Measurements from ENCODE around the gene MIDN. TPM values are rescaled to one million over a fixed set of nuclear protein-coding genes. Genes with fewer than 3 reads are reported as not detected.

Gene MIDN
- total and polyA plus RNA-seq, 4 experiments from 2014 or later, result 0.75 to 34.0 (median 18.2) TPM

DNA sequence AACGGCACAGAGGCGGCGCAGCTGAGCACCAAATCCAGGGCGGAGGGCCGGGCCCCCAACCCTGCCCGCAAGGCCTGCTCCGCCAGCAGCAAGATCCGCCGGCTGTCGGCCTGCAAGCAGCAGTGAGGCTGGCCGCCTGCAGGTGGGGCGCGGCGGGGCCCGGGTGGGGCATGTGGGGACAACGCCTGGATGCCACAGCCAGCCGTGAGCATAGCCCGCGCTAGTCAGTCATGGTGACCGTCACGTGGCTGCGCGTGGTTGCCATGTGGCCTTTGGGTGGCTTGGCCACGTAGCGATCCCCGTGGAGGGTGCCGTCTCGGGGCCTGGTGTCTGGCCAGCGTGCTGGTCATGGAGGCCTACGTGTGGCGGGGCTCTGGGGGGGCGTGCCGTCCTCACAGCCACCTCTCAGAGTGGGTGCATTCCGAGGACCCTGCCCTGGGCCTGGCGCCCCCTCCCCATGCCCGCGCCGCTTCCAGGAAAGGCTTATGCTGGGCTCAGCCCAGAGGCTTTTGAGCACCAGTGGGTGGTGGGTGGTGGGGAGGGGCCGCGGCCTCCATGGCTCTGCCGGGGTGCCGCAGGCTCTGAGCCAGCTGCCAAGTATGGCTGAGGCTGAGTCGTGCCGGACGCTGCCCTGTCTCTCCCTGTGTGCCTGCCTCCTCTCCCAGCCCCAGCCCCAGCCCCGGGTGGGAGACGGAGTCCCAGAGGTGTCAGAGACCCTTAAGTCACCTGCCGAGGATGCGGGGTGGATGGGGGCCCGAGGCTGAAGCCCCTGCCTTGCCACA, 21.7 kb upstream of the MIDN start:
- H3K36me3 Mint-ChIP-seq, result peaks cover 0 to 5% of the 10 kb centered on the region in 2 donors
- H3K9me3 ChIP-seq (ENCODE audit: control insufficient read depth in 1 of 2, low read length in 2 of 2), result no peaks in the 10 kb centered on the region
- H3K9me3 Mint-ChIP-seq, result no peaks in the 10 kb centered on the region
- no peaks in the 10 kb centered on the region for H3K27me3 ChIP-seq (ENCODE audit: insufficient read depth, low read length)
- no peaks in the 10 kb centered on the region for H3K4me1 Mint-ChIP-seq
- H3K27ac ChIP-seq (ENCODE audit: low read depth, low read length), result no peak overlapping the region
- no peak for DNase-seq
- no peak overlapping the region for H3K4me3 ChIP-seq (ENCODE audit: low read length in 2 of 2)
- no peaks in the 10 kb centered on the region for H3K4me1 ChIP-seq (ENCODE audit: insufficient read depth, low read length)
- POLR2A ChIA-PET (ENCODE audit: partially characterized antibody), result no interaction called here
- no peak overlapping the region for H3K4me3 Mint-ChIP-seq
- H3K27me3 Mint-ChIP-seq, result no peaks in the 10 kb centered on the region
- peaks cover 2% of the 10 kb centered on the region for H3K36me3 ChIP-seq (ENCODE audit: insufficient read depth, low read length)
- H3K27ac Mint-ChIP-seq, result no peak overlapping the region
- CTCF ChIA-PET (ENCODE audit: partially characterized antibody), result no interaction called here
- intact Hi-C loops (cut with micrococcal nuclease), result no loop called here

DNA sequence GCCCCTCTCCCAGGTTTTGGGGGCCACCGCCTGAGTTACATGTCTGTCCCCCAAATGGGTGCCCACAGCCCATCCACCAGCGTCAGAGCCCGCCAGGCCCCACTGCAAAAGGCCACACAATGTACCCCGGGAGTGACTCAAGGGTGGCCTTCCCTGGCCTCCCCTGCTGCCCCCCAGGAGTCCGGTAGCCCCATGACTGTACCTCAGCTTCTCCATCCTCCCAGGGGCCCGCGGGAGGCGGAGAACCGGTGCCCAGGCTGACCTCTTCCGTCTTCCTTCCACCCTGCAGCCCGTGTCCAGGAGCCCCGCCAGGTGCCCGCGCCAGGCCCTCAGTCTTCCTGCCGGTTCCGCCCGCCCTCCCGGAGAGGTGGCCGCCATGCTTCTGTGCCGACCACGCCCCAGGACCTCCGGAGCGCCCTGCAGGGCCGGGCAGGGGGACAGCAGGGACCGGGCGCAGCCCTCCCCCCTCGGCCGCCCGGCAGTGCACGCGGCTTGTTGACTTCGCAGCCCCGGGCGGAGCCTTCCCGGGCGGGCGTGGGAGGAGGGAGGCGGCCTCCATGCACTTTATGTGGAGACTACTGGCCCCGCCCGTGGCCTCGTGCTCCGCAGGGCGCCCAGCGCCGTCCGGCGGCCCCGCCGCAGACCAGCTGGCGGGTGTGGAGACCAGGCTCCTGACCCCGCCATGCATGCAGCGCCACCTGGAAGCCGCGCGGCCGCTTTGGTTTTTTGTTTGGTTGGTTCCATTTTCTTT, 20.9 kb upstream of the MIDN start:
- Histone ChIP-seq H3K4me3 (ENCODE audit: low read length in 2 of 2) (no peak overlapping the region), H3K9me3 (ENCODE audit: control insufficient read depth in 1 of 2, low read length in 2 of 2) (no peaks in the 10 kb centered on the region), H3K36me3 (ENCODE audit: insufficient read depth, low read length) (no peaks in the 10 kb centered on the region), H3K27me3 (ENCODE audit: insufficient read depth, low read length) (no peaks in the 10 kb centered on the region), H3K27ac (ENCODE audit: low read depth, low read length) (no peak overlapping the region), H3K4me1 (ENCODE audit: insufficient read depth, low read length) (no peaks in the 10 kb centered on the region)
- H3K4me1 Mint-ChIP-seq, result peaks cover 0 to 4% (median 0%) of the 10 kb centered on the region in 4 donors
- intact Hi-C loops (cut with micrococcal nuclease), result no loop called here
- no peak for DNase-seq
- ChIA-PET POLR2A (ENCODE audit: partially characterized antibody) (no interaction called here), CTCF (ENCODE audit: partially characterized antibody) (no interaction called here)
- no peak overlapping the region for H3K27ac Mint-ChIP-seq
- H3K27me3 Mint-ChIP-seq, result no peaks in the 10 kb centered on the region
- peaks cover 0 to 5% of the 10 kb centered on the region in 2 donors for H3K36me3 Mint-ChIP-seq
- H3K4me3 Mint-ChIP-seq, result no peak overlapping the region
- H3K9me3 Mint-ChIP-seq, result no peaks in the 10 kb centered on the region

DNA sequence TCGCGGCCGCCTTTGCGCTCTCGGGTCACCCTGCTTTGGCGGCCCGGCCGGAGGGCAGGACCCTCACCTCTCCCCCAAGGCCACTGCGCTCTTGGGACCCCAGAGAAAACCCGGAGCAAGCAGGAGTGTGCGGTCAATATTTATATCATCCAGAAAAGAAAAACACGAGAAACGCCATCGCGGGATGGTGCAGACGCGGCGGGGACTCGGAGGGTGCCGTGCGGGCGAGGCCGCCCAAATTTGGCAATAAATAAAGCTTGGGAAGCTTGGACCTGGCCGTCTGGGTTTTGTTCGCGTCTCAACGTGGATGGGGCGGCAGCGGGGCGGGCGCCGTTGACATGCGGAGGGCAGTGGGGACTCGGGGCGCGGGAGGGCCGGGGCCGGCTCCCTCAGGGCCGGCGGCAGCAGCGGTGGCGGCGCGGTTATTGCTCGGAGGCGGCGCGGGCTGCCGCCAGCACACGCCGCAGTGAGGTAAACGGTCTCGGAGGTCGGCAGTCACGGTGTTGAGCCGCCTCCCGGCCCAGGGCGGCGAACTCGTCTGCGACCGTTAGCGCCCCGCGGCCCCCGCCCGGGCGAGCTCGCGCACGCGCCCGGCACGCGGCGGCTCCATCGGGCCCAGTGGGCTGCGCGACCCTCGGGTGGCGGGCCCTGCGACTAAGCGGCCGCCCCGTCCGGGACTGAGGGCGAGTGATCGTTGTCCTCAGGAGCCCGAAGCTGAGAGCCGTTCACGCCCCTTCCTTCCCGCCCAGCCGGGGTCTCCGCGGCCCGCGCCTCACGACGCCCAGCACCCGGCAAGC, 20.0 kb upstream of the MIDN start:
- no peaks in the 10 kb centered on the region for H3K27me3 ChIP-seq (ENCODE audit: insufficient read depth, low read length)
- Mint-ChIP-seq H3K4me1 (peaks cover 0 to 4% (median 0%) of the 10 kb centered on the region in 4 donors), H3K27me3 (no peaks in the 10 kb centered on the region), H3K27ac (no peak overlapping the region), H3K9me3 (no peaks in the 10 kb centered on the region), H3K36me3 (peaks cover 0 to 3% of the 10 kb centered on the region in 2 donors), H3K4me3 (no peak overlapping the region)
- H3K36me3 ChIP-seq (ENCODE audit: insufficient read depth, low read length), result no peaks in the 10 kb centered on the region
- H3K27ac ChIP-seq (ENCODE audit: low read depth, low read length), result no peak overlapping the region
- ChIA-PET CTCF (ENCODE audit: partially characterized antibody) (no interaction called here), POLR2A (ENCODE audit: partially characterized antibody) (no interaction called here)
- H3K9me3 ChIP-seq (ENCODE audit: control insufficient read depth in 1 of 2, low read length in 2 of 2), result no peaks in the 10 kb centered on the region
- intact Hi-C loops (cut with micrococcal nuclease), result no loop called here
- H3K4me3 ChIP-seq (ENCODE audit: low read length in 2 of 2), result no peak overlapping the region
- H3K4me1 ChIP-seq (ENCODE audit: insufficient read depth, low read length), result no peaks in the 10 kb centered on the region
- no peak for DNase-seq

DNA sequence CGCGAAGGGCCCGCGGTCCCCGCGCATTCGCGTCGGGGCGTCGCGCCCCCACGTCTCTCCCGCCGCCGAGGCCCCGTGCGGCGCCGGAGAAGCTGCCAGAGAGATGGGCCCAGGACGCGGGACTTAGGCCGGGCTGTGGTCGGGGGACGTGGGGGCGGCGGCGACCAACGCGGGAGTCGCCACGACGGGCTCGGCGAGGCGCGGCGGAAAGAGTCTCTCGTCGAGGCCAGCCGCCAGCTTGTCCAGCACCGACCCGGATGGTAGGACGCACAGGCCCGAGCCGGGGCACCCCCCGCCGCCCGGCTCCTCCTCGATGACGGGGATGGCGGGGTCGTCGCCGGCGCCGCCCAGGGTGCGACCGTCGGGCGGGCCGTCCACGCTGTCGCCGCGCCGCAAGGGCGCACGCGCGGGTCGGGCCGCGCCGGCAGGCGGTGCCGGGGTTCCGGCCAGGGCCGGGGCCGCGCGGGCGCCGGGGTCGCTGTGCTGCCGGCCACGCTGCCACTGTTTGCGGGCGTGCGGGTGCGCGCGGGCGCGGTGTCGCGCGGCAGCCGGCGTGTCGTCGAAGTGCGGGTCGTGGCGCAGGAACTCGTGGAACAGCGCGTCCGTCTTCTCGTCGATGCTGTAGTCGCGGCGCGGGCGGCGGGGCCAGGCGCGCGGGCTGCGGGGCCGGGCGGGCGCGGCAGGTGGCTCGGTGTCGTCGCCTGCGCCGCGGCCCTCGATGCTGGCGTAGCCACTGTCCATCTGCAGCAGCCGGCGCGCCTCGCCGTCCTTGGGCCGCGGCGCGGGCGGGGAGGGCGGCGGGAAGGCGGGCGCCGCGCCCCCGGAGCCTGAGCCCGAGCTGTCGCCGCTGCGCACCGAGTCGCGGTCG, 19.1 kb upstream of the MIDN start:
- Histone ChIP-seq H3K4me3 (ENCODE audit: low read length in 2 of 2) (no peak overlapping the region), H3K27me3 (ENCODE audit: insufficient read depth, low read length) (no peaks in the 10 kb centered on the region), H3K36me3 (ENCODE audit: insufficient read depth, low read length) (no peaks in the 10 kb centered on the region), H3K27ac (ENCODE audit: low read depth, low read length) (no peak overlapping the region), H3K4me1 (ENCODE audit: insufficient read depth, low read length) (no peaks in the 10 kb centered on the region), H3K9me3 (ENCODE audit: control insufficient read depth in 1 of 2, low read length in 2 of 2) (no peaks in the 10 kb centered on the region)
- H3K27ac Mint-ChIP-seq, result no peak overlapping the region
- intact Hi-C loops (cut with micrococcal nuclease), result no loop called here
- DNase-seq, result no peak
- H3K4me1 Mint-ChIP-seq, result peaks cover 0 to 4% (median 0%) of the 10 kb centered on the region in 4 donors
- no peaks in the 10 kb centered on the region for H3K27me3 Mint-ChIP-seq
- CTCF ChIA-PET (ENCODE audit: partially characterized antibody), result no interaction called here
- H3K36me3 Mint-ChIP-seq, result peaks cover 0 to 3% of the 10 kb centered on the region in 2 donors
- no peak overlapping the region for H3K4me3 Mint-ChIP-seq
- H3K9me3 Mint-ChIP-seq, result no peaks in the 10 kb centered on the region
- POLR2A ChIA-PET (ENCODE audit: partially characterized antibody), result interaction anchor here (0.9 kb wide), 1 partner anchor 12 kb away, joined by 3 read pairs; the partner anchor contains the start of gene ATP5F1D

DNA sequence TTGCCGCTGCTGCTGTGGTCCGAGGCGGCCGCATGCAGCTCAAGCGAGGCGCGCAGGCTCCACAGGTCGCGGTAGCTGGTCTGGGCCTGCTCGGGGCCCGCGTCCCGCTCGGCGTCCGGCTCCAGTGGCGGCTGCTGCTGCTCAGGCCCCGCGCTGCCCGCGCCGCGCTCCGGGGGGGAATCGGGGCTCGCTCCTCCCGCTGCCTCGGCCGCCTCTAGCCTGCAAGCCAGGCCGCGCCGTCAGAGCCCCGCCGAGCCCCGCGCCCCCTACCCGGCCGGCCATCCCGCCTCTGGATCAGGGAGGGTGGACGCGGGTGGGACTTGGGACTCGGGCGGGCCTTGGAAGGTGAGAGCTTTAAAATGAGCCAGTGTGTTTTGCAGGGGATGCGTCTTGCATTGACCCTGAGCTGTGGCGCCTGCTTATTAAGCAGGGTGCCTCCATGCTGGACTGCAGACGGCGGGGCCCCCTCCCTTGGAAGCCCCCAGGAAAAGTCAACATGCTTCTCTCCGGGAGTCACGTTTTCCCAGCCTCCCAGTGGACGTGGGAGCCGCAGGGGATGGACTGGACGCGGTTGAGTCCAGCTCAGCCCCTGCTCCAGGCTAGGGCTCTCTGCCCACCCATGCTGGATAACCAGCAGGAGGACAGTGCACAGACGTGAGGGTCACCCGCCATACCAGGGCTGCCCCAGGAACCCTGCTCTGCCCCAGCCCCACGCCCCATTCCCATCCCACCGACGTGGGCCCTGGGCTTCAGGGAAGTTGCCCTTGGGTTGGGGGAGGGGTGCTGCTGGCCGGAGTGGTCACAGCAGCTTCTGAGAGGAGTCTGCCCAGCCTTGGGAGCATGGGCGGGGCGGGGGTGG, 18.2 kb upstream of the MIDN start:
- H3K36me3 ChIP-seq (ENCODE audit: insufficient read depth, low read length), result no peaks in the 10 kb centered on the region
- DNase-seq, result no peak
- Mint-ChIP-seq H3K9me3 (no peaks in the 10 kb centered on the region), H3K27me3 (no peaks in the 10 kb centered on the region), H3K4me3 (no peak overlapping the region), H3K36me3 (peaks cover 0 to 2% of the 10 kb centered on the region in 2 donors), H3K4me1 (peaks cover 0 to 4% (median 0%) of the 10 kb centered on the region in 4 donors), H3K27ac (no peak overlapping the region)
- no peak overlapping the region for H3K27ac ChIP-seq (ENCODE audit: low read depth, low read length)
- ChIA-PET CTCF (ENCODE audit: partially characterized antibody) (no interaction called here), POLR2A (ENCODE audit: partially characterized antibody) (interaction anchor here (0.9 kb wide), 1 partner anchor 12 kb away, joined by 3 read pairs; the partner anchor contains the start of gene ATP5F1D)
- intact Hi-C loops (cut with micrococcal nuclease), result no loop called here
- no peaks in the 10 kb centered on the region for H3K27me3 ChIP-seq (ENCODE audit: insufficient read depth, low read length)
- no peak overlapping the region for H3K4me3 ChIP-seq (ENCODE audit: low read length in 2 of 2)
- H3K9me3 ChIP-seq (ENCODE audit: control insufficient read depth in 1 of 2, low read length in 2 of 2), result no peaks in the 10 kb centered on the region
- H3K4me1 ChIP-seq (ENCODE audit: insufficient read depth, low read length), result no peaks in the 10 kb centered on the region

DNA sequence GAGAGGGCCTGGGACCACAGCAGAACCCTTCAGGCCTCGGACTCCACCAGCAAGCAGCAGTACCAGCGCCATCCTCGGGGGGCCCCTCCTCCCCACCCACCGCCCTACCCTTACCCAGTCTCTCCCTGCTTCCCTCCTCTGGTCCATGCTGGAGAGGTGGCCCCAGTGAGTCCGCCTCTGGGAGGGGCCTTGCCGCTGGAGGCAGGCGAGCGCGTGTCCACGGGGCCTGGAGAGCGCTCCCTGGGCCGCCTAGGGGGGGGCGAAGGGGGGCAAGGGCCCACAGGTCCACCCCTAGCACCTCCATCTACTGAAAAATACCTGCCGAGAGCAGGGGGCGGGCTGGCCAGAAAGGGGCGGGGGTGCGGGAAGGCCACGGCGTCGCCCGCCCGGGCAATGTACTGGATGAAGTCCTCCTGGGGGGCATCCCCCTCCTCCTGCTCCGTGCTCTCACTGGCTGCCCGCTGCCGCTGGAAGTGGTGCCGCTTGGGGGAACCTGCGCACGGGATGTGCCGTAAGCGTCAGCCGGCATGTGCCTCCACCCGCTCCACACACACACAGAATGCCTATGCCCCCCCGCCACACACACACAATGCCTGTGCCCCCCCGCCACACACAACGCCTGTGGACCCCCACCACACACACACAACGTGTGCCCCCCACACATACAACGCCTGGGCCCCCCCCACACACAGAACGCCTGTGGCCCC, 17.4 kb upstream of the MIDN start:
- Mint-ChIP-seq H3K27me3 (no peaks in the 10 kb centered on the region), H3K36me3 (no peaks in the 10 kb centered on the region), H3K27ac (no peak overlapping the region), H3K4me3 (no peak overlapping the region), H3K9me3 (peaks cover 0 to under 1% (median 0%) of the 10 kb centered on the region in 8 donors), H3K4me1 (peaks cover 0 to 4% (median 0%) of the 10 kb centered on the region in 4 donors)
- intact Hi-C loops (cut with micrococcal nuclease), result no loop called here
- Histone ChIP-seq H3K36me3 (ENCODE audit: insufficient read depth, low read length) (no peaks in the 10 kb centered on the region), H3K9me3 (ENCODE audit: control insufficient read depth in 1 of 2, low read length in 2 of 2) (no peaks in the 10 kb centered on the region), H3K4me3 (ENCODE audit: low read length in 2 of 2) (no peak overlapping the region), H3K27ac (ENCODE audit: low read depth, low read length) (no peak overlapping the region), H3K27me3 (ENCODE audit: insufficient read depth, low read length) (no peaks in the 10 kb centered on the region), H3K4me1 (ENCODE audit: insufficient read depth, low read length) (no peaks in the 10 kb centered on the region)
- CTCF ChIA-PET (ENCODE audit: partially characterized antibody), result no interaction called here
- POLR2A ChIA-PET (ENCODE audit: partially characterized antibody), result no interaction called here
- DNase-seq, result no peak
